GM19438 (cell line): ENCODE data around the gene CHCHD10.
A peak's percentile ranks its signal among the peaks of the same experiment; 100 is the strongest.

Source experiments
- ATAC-seq: cut with Tn5 transposase; IDR thresholded peaks from one replicate; pipeline ENCODE4 v1.9.1; 2021; ENCODE audit warnings: low read depth; ENCODE audit not compliant: unreplicated experiment

The CHCHD10 gene

DNA sequence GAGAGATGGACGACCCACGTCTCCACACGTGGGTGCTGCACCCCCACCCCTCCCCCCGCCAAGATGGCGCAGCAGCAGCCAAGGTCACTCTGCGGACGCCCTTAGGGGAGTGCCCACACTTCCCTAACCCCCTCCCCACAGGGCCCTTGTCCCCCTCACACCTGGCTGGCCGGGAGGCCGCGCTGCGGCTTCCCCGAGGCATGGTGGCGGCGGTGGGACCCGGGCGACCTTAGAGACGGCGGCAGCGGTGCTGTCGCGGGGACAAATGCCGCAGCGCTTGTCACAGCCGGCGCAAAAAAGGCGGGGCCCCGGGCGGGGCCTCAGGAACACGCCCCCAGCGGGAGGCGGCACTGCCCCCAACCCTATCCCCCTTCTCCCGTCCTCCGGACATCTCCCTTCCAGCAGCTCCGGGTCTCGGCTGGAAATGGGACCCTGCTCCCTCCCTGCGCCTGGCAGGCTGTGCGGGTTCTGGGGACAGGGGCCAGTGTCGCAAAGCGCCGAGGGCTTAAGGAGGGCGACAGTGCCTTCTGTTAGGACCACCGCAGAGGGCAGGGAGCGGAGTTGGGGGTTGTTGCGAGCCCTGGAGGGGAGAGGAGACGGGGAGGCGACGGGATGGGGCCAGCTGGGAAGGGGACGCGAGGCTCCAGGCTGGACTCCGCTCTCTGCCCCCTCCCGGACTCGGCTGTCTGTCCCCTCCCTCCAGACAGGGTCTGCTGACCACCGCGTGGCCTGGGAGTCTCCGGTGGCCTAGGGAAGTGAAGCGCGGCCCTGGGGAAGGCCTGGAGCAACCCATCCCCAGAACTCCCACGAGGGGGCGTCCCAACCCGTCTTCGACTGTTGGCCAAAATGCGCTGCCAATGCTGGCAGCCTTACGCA is at the start of gene CHCHD10:
TSS of gene CHCHD10 (minus strand) at position 300 of the 876 bp plus-strand sequence. CDS start at position 202, 98 bp downstream.
- ATAC-seq = peak; percentile 41

DNA sequence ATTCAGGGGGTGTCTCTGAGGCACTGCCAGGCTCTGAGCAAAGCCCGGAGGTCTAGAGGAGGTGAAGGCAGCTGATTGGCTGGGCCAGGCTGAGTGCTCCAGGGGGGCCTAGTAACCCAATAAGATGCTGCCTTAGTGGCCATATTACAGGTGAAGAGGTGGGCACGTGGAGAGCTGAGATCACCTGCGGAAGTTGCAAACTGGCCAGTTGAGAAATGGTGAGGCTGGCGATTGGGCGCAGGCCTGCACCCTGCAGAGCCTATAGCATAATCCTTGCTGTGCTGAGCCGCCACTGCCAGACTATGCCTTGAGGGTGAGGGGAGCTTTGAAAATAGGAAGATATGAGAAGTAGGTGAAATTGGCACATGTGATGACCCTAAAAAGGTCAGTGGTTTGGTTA is 49.4 kb upstream of the CHCHD10 start:
- ATAC-seq = no peak

GRCh38 chr22:23816156-23816976 is 48.6 kb upstream of the CHCHD10 start:
- ATAC-seq = no peak

DNA sequence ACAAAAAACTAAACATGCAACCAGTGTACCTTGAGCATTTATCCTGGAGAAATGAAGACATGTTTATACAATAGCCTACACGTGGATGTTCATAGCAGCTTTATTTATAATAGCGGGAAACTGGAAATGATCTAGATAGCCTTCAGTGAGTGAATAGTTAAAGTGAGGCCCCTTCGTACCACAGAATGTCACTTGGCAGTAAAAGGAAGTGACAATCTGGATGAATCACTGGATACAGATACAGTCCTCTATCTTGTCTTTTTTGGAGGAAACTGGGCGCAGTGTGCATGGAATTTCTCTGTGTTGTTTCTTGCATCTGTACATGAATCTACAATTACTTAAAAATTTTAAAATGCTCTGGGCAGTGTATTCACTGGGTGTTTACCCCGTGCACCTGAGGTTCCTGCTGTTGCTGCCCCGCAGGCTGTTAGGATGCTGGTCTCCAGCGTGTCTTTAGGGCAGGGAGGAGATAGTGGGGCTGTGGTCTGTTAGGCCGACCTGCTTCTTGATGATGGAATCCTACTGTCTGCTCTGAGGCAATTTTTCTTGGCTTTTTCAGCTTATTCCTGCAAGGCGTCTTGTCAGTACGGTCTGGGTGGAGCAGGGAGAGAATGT is 47.9 kb upstream of the CHCHD10 start:
- ATAC-seq = no peak

- ATAC-seq = no peak
Observed at GRCh38 chr22:23812378-23812777, 44.6 kb upstream of the CHCHD10 start.

DNA sequence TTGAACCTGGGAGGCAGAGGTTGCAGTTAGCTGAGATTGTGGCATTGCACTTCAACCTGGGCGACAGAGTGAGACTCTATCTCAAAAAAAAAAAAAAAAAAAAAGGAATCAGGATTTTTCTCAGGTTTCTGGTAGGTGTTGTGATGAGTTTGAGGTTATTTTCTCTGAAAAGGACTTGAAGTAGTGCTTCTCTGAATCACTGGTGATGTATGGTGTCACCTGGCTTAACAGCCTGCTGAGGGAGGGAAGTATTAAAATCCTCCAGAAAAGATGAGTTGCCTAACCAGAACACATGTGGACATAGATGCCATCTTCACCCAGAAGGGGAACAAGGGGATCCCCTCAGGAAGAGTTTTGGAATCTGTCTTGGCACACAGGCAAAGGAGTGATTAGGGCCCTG is 39.1 kb upstream of the CHCHD10 start:
- ATAC-seq = no peak

DNA sequence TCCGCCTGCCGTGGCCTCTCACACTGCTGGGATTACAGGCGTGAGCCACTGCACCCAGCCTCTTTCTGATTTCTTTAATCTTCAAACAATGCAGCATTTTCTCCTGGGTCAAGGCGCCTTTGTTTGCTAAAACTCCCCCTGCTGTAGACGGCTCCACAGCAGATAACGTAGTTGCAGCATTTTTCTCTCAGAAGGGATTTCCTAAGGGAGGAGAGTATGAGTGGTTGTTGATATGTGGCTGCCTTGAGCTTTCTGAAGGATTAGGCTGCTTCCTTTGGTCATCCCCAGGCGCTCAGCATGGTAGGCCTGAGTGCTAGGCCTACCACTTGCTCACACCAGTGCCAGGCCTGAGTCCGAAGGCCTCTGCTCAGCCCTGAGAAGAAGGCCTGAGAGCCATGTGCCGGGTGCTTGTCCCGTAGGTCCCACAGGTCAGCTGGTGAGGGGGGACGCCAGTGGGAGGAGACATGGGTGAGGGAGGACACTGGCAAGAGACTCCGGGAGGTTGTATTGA is 37.1 kb upstream of the CHCHD10 start:
- ATAC-seq = no peak

DNA sequence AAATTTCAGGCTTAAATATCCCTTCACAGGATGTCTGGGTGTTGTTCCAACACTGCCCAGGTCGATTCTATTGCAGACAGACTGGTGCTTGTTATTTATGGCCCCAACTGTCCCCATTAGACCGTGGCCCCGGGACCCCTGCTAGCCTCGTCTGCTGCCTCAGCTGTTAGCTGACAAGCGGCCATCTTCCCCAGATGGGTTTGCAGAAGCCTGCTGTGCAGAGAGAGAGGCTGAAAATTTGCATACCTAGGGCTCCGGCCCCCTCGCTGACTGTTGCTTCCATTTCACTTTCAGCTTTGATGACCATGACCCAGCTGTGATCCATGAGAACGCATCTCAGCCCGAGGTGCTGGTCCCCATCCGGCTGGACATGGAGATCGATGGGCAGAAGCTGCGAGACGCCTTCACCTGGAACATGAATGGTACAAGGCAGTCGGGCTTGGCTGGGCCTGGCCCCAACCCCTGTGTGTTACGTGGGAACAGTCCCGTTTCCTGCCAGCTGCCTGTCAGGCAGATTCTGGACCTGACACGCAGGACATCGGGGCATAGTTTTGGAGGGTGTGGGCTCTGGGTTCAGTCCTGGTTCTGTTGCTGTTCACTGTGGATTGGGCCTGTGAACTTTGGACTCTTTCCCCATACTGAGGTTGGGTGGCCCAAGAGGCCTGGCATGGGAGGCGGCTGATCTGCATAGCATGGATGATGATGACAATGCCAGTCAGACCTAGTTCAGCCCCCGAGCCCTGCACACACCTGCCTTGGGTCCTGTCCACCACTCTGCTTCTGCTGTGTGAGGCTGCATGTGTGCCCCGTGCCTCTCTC is 35.4 kb upstream of the CHCHD10 start:
- ATAC-seq = no peak

- no peak for ATAC-seq
Observed at GRCh38 chr22:23801886-23802377, 34.2 kb upstream of the CHCHD10 start.

- ATAC-seq = no peak
Observed at GRCh38 chr22:23801238-23801821, 33.6 kb upstream of the CHCHD10 start.

DNA sequence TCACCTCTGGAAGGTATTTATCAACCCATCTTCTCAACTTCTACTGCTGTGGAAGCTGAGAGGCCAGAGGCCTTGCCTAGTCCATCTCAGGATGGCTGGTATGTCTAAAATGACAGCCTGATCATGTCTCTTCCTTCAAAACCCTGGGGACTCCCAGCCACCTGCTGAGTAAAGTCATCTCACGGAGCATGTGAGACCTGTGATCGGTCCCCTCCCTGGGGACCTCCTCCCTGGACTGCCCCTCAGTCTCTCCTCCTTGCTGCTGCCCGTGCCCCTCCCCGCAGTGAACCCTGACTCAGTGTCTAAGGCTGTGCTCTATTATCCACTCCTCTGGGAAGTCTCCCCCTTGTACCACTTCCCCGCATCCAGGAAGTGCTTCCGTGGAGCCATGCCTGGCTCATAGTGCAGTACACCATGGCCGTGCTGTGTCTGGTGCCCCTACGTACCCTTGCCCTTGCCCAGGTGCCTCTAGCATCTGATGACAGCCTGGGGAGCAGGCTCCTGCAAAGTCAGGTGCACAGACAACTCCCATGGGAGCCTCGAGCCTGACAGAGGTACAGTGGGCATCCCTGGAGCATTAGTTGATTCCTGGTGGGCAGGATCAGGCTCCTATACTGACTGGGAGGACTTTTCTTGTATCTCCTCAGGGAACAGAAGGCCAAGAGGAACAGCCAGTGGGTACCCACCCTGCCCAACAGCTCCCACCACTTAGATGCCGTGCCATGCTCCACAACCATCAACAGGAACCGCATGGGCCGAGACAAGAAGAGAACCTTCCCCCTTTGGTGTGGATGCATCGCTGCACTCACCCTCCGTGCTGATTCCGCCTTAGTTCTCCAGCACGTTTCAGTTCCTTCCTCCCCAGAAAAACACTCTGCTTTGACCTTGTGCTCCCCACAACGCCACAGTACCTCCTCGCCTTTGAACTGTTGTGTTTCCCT is 32.8 kb upstream of the CHCHD10 start:
- peak; percentile 51 for ATAC-seq

- ATAC-seq = no peak
Observed at GRCh38 chr22:23796461-23796860, 28.7 kb upstream of the CHCHD10 start.

GRCh38 chr22:23793326-23793725 is 25.6 kb upstream of the CHCHD10 start:
- ATAC-seq = no peak

GRCh38 chr22:23791738-23792645 is 24.2 kb upstream of the CHCHD10 start:
- no peak for ATAC-seq

GRCh38 chr22:23790819-23791737 is 23.3 kb upstream of the CHCHD10 start:
- no peak for ATAC-seq

GRCh38 chr22:23789638-23790037 is 21.9 kb upstream of the CHCHD10 start:
- no peak for ATAC-seq
